ENCODE data around the gene GLIS1. TPM values are rescaled to one million over a fixed set of nuclear protein-coding genes. Genes with fewer than 3 reads are reported as not detected.

The GLIS1 gene
- polyA plus RNA-seq, 3 donors = not detected

GRCh38 chr1:53505891-53506290 lies 233.1 kb downstream of the GLIS1 start:
- H3K4me1 Mint-ChIP-seq = peaks cover 5% of the 10 kb centered on the region
- DNase-seq = no peak
- H3K27ac Mint-ChIP-seq = no peak overlapping the region
- 92% methylated on average over 12 of the region's 13 CpGs for WGBS (ENCODE audit: insufficient coverage)
- Histone ChIP-seq H3K4me2 (replicated peaks; ENCODE audit: extremely low read depth, low read length, poor library complexity, severe bottlenecking) (no peak overlapping the region), H3K4me3 (replicated peaks in 1 of 3; ENCODE audit: low read depth in 2 of 3, low read length in 3 of 3) (no peak overlapping the region), H3K27ac (ENCODE audit: low read depth in 1 of 2, low read length in 2 of 2) (no peak overlapping the region), H4K20me1 (ENCODE audit: insufficient read depth, low read length) (no peaks in the 10 kb centered on the region), H2AFZ (ENCODE audit: insufficient read depth, low read depth, low read length, poor library complexity, severe bottlenecking) (no peak overlapping the region), H3K4me1 (ENCODE audit: control insufficient read depth in 1 of 2, insufficient read depth in 2 of 2, low read length in 2 of 2) (no peaks in the 10 kb centered on the region), H3K9ac (ENCODE audit: insufficient read depth, low read length, poor library complexity, severe bottlenecking) (no peak overlapping the region), H3K9me3 (replicated peaks in 1 of 2; ENCODE audit: control insufficient read depth in 1 of 2, insufficient read depth in 1 of 2, low read length in 2 of 2) (no peaks in the 10 kb centered on the region), H3K27me3 (ENCODE audit: control insufficient read depth in 2 of 2, insufficient read depth in 2 of 2, low read length in 2 of 2) (no peaks in the 10 kb centered on the region), H3K36me3 (replicated peaks in 1 of 2; ENCODE audit: control insufficient read depth in 1 of 2, insufficient read depth in 2 of 2, low read length in 2 of 2) (no peaks in the 10 kb centered on the region), H3K79me2 (ENCODE audit: insufficient read depth, low read length) (no peaks in the 10 kb centered on the region)
- no peak overlapping the region for H3K4me3 Mint-ChIP-seq
- intact Hi-C loops (cut with micrococcal nuclease) = no loop called here
- no peak for TF ChIP-seq CTCF (IDR thresholded peaks at IDR 0.05)
- no peaks in the 10 kb centered on the region for H3K36me3 Mint-ChIP-seq
- H3K9me3 Mint-ChIP-seq = no peaks in the 10 kb centered on the region
- H3K27me3 Mint-ChIP-seq (ENCODE audit: low read depth in 3 of 3) = peaks cover 0 to 5% (median 3%) of the 10 kb centered on the region in 3 donors

- Histone ChIP-seq H3K36me3 (replicated peaks in 1 of 2; ENCODE audit: control insufficient read depth in 1 of 2, insufficient read depth in 2 of 2, low read length in 2 of 2) (no peaks in the 10 kb centered on the region), H3K9ac (ENCODE audit: insufficient read depth, low read length, poor library complexity, severe bottlenecking) (no peak overlapping the region), H3K9me3 (replicated peaks in 1 of 2; ENCODE audit: control insufficient read depth in 1 of 2, insufficient read depth in 1 of 2, low read length in 2 of 2) (no peaks in the 10 kb centered on the region), H3K4me3 (replicated peaks in 1 of 3; ENCODE audit: low read depth in 2 of 3, low read length in 3 of 3) (no peak overlapping the region), H3K4me2 (replicated peaks; ENCODE audit: extremely low read depth, low read length, poor library complexity, severe bottlenecking) (no peak overlapping the region), H2AFZ (ENCODE audit: insufficient read depth, low read depth, low read length, poor library complexity, severe bottlenecking) (no peak overlapping the region), H3K27me3 (ENCODE audit: control insufficient read depth in 2 of 2, insufficient read depth in 2 of 2, low read length in 2 of 2) (no peaks in the 10 kb centered on the region), H4K20me1 (ENCODE audit: insufficient read depth, low read length) (no peaks in the 10 kb centered on the region), H3K79me2 (ENCODE audit: insufficient read depth, low read length) (no peaks in the 10 kb centered on the region), H3K27ac (ENCODE audit: low read depth in 1 of 2, low read length in 2 of 2) (no peak overlapping the region), H3K4me1 (ENCODE audit: control insufficient read depth in 1 of 2, insufficient read depth in 2 of 2, low read length in 2 of 2) (no peaks in the 10 kb centered on the region)
- H3K27me3 Mint-ChIP-seq (ENCODE audit: low read depth in 3 of 3) = peaks cover 0 to 4% (median 3%) of the 10 kb centered on the region in 3 donors
- no peaks in the 10 kb centered on the region for H3K9me3 Mint-ChIP-seq
- intact Hi-C loops (cut with micrococcal nuclease) = no loop called here
- no peak for TF ChIP-seq CTCF (IDR thresholded peaks at IDR 0.05)
- H3K4me3 Mint-ChIP-seq = no peak overlapping the region
- peak overlapping the region in 2 of 7 donors; percentile 2 to 68 for H3K27ac Mint-ChIP-seq
- DNase-seq = no peak
- H3K36me3 Mint-ChIP-seq = no peaks in the 10 kb centered on the region
- H3K4me1 Mint-ChIP-seq = peaks cover 5% of the 10 kb centered on the region
- WGBS (ENCODE audit: insufficient coverage) = 94% methylated on average over 8 of the region's 9 CpGs
These were observed 233.6 kb downstream of the GLIS1 start for GRCh38 chr1:53505401-53505800.
